ENCODE results near the gene FAT1.

The FAT1 gene

GRCh38 chr4:186725469-186726425 is 2.1 kb upstream of the FAT1 start:
- in situ Hi-C loops (cut with HindIII; ENCODE audit: low sequenced_read_pairs), result no loop called here

- in situ Hi-C loops (cut with HindIII; ENCODE audit: low sequenced_read_pairs), result no loop called here
These were observed 1.3 kb upstream of the FAT1 start for GRCh38 chr4:186724864-186725468.

GRCh38 chr4:186724058-186724863 is 605 bp upstream of the FAT1 start:
- in situ Hi-C loops (cut with HindIII; ENCODE audit: low sequenced_read_pairs), result no loop called here

GRCh38 chr4:186722796-186723291 is 812 bp downstream of the FAT1 start:
- in situ Hi-C loops (cut with HindIII; ENCODE audit: low sequenced_read_pairs), result no loop called here

- in situ Hi-C loops (cut with HindIII; ENCODE audit: low sequenced_read_pairs), result no loop called here
These were observed 3.5 kb downstream of the FAT1 start for GRCh38 chr4:186719925-186720694.

- in situ Hi-C loops (cut with HindIII; ENCODE audit: low sequenced_read_pairs), result no loop called here
These were observed 6.1 kb downstream of the FAT1 start for GRCh38 chr4:186717556-186717955.

GRCh38 chr4:186715077-186715476 is 8.6 kb downstream of the FAT1 start:
- in situ Hi-C loops (cut with HindIII; ENCODE audit: low sequenced_read_pairs), result no loop called here

GRCh38 chr4:186714006-186714675 is 9.5 kb downstream of the FAT1 start:
- in situ Hi-C loops (cut with HindIII; ENCODE audit: low sequenced_read_pairs), result no loop called here

GRCh38 chr4:186712690-186713089 is 11.0 kb downstream of the FAT1 start:
- in situ Hi-C loops (cut with HindIII; ENCODE audit: low sequenced_read_pairs), result no loop called here

GRCh38 chr4:186710521-186711119 is 13.0 kb downstream of the FAT1 start:
- in situ Hi-C loops (cut with HindIII; ENCODE audit: low sequenced_read_pairs), result no loop called here

GRCh38 chr4:186709517-186709916 is 14.1 kb downstream of the FAT1 start:
- in situ Hi-C loops (cut with HindIII; ENCODE audit: low sequenced_read_pairs), result no loop called here

GRCh38 chr4:186708554-186708953 is 15.1 kb downstream of the FAT1 start:
- in situ Hi-C loops (cut with HindIII; ENCODE audit: low sequenced_read_pairs), result no loop called here

- in situ Hi-C loops (cut with HindIII; ENCODE audit: low sequenced_read_pairs), result no loop called here
These were observed 15.7 kb downstream of the FAT1 start for GRCh38 chr4:186707996-186708395.

- in situ Hi-C loops (cut with HindIII; ENCODE audit: low sequenced_read_pairs), result no loop called here
These were observed 16.1 kb downstream of the FAT1 start for GRCh38 chr4:186707574-186707973.

- in situ Hi-C loops (cut with HindIII; ENCODE audit: low sequenced_read_pairs), result no loop called here
These were observed 19.6 kb downstream of the FAT1 start for GRCh38 chr4:186704057-186704456.

- in situ Hi-C loops (cut with HindIII; ENCODE audit: low sequenced_read_pairs), result no loop called here
These were observed 20.1 kb downstream of the FAT1 start for GRCh38 chr4:186703510-186703909.

- in situ Hi-C loops (cut with HindIII; ENCODE audit: low sequenced_read_pairs), result no loop called here
These were observed 20.7 kb downstream of the FAT1 start for GRCh38 chr4:186702940-186703339.

GRCh38 chr4:186702297-186702696 is 21.4 kb downstream of the FAT1 start:
- in situ Hi-C loops (cut with HindIII; ENCODE audit: low sequenced_read_pairs), result no loop called here

- in situ Hi-C loops (cut with HindIII; ENCODE audit: low sequenced_read_pairs), result no loop called here
These were observed 21.9 kb downstream of the FAT1 start for GRCh38 chr4:186701788-186702187.

GRCh38 chr4:186701273-186701672 is 22.4 kb downstream of the FAT1 start:
- in situ Hi-C loops (cut with HindIII; ENCODE audit: low sequenced_read_pairs), result no loop called here

All from endothelial cell of hepatic sinusoid (primary cell).